Measurements from ENCODE around the gene CCDC92.
"Not testable (repeated sequence)": the region's sequence is repeated elsewhere in the genome, so short reads cannot be mapped to it uniquely, and the experiment has no call there.

CCDC92 gene

GRCh38 chr12:123936471-123936870 is 36.2 kb downstream of the CCDC92 start:
- no peak for DNase-seq

GRCh38 chr12:123935956-123936355 is 36.7 kb downstream of the CCDC92 start:
- no peak for DNase-seq

GRCh38 chr12:123934829-123935228 is 37.8 kb downstream of the CCDC92 start:
- no peak for DNase-seq

- DNase-seq, result no peak
These were observed 38.5 kb downstream of the CCDC92 start for GRCh38 chr12:123934016-123934620.

GRCh38 chr12:123933214-123933613 is 39.4 kb downstream of the CCDC92 start:
- DNase-seq, result no peak

GRCh38 chr12:123931686-123932321 is 40.8 kb downstream of the CCDC92 start:
- DNase-seq, result no peak

- DNase-seq, result no peak
These were observed 42.6 kb downstream of the CCDC92 start for GRCh38 chr12:123929946-123930583.

- DNase-seq, result no peak
These were observed 43.7 kb downstream of the CCDC92 start for GRCh38 chr12:123928897-123929296.

GRCh38 chr12:123928274-123928865 is 44.3 kb downstream of the CCDC92 start:
- DNase-seq, result no peak

- no peak for DNase-seq
These were observed 48.1 kb downstream of the CCDC92 start for GRCh38 chr12:123924539-123924938.

GRCh38 chr12:123923927-123924326 is 48.7 kb downstream of the CCDC92 start:
- DNase-seq, result no peak

- no peak for DNase-seq
These were observed 49.6 kb downstream of the CCDC92 start for GRCh38 chr12:123923038-123923437.

- DNase-seq, result no peak
These were observed 52.7 kb downstream of the CCDC92 start for GRCh38 chr12:123919980-123920360.

- no peak for DNase-seq
These were observed 55.2 kb downstream of the CCDC92 start for GRCh38 chr12:123917337-123917850.

GRCh38 chr12:123916729-123917128 is 55.9 kb downstream of the CCDC92 start:
- DNase-seq, result no peak

- DNase-seq, result no peak
These were observed 57.8 kb downstream of the CCDC92 start for GRCh38 chr12:123914726-123915333.

GRCh38 chr12:123912415-123913380 is 59.9 kb downstream of the CCDC92 start:
- no peak for DNase-seq

- not testable (repeated sequence) for DNase-seq
These were observed 60.8 kb downstream of the CCDC92 start for GRCh38 chr12:123911672-123912409.

- no peak for DNase-seq
These were observed 61.9 kb downstream of the CCDC92 start for GRCh38 chr12:123910761-123911193.

GRCh38 chr12:123910057-123910456 is 62.6 kb downstream of the CCDC92 start:
- no peak for DNase-seq
